GM19238 (cell line): ENCODE data around the gene WFIKKN1.

Source experiments
- DNase-seq: peaks from one replicate; pipeline ENCODE4 v3.0.0; 2011; ENCODE audit warnings: low spot score; ENCODE audit not compliant: insufficient read length

WFIKKN1 gene

GRCh38 chr16:651844-652243, 21.1 kb downstream of the WFIKKN1 start:
- no peak for DNase-seq

- no peak for DNase-seq
Measured at GRCh38 chr16:652454-653305, 21.9 kb downstream of the WFIKKN1 start.

- DNase-seq, result no peak
Measured at GRCh38 chr16:654034-654433, 23.2 kb downstream of the WFIKKN1 start.

- no peak for DNase-seq
Measured at GRCh38 chr16:657487-657886, 26.7 kb downstream of the WFIKKN1 start.

- DNase-seq, result no peak
Measured at GRCh38 chr16:658679-659571, 28.1 kb downstream of the WFIKKN1 start.

GRCh38 chr16:659618-660017, 28.8 kb downstream of the WFIKKN1 start:
- DNase-seq, result no peak

- no peak for DNase-seq
Measured at GRCh38 chr16:660132-660458, 29.3 kb downstream of the WFIKKN1 start.

- DNase-seq, result peak; percentile 93
Measured at GRCh38 chr16:660459-661183, 29.8 kb downstream of the WFIKKN1 start.

GRCh38 chr16:661184-661821, 30.5 kb downstream of the WFIKKN1 start:
- no peak for DNase-seq

GRCh38 chr16:662095-662494, 31.3 kb downstream of the WFIKKN1 start:
- no peak for DNase-seq

- no peak for DNase-seq
Measured at GRCh38 chr16:662597-662996, 31.8 kb downstream of the WFIKKN1 start.

- DNase-seq, result no peak
Measured at GRCh38 chr16:666572-666971, 35.8 kb downstream of the WFIKKN1 start.

- DNase-seq, result no peak
Measured at GRCh38 chr16:667113-667779, 36.5 kb downstream of the WFIKKN1 start.

- DNase-seq, result peak; percentile 99
Measured at GRCh38 chr16:667780-668518, 37.2 kb downstream of the WFIKKN1 start, which contains the start of gene RHOT2. TSS of gene RHOT2 (plus strand) at chr16:668132. CDS start at chr16:668200, 68 bp downstream.

- DNase-seq, result no peak
Measured at GRCh38 chr16:668519-669171, 37.9 kb downstream of the WFIKKN1 start.

- no peak for DNase-seq
Measured at GRCh38 chr16:669666-670065, 38.9 kb downstream of the WFIKKN1 start.

- DNase-seq, result no peak
Measured at GRCh38 chr16:670485-671352, 39.9 kb downstream of the WFIKKN1 start.

- DNase-seq, result no peak
Measured at GRCh38 chr16:671353-672131, 40.8 kb downstream of the WFIKKN1 start.
